HG02759 (cell line): Measurements from ENCODE around the gene ZNF57.
A peak's percentile ranks its signal among the peaks of the same experiment; 100 is the strongest.
"Not testable (repeated sequence)": the region's sequence is repeated elsewhere in the genome, so short reads cannot be mapped to it uniquely, and the experiment has no call there.

Source experiments
- ATAC-seq: cut with Tn5 transposase; IDR thresholded peaks from one replicate; pipeline ENCODE4 v1.9.1; 2021; ENCODE audit warnings: mild to moderate bottlenecking, moderate library complexity; ENCODE audit not compliant: unreplicated experiment

ZNF57 gene

GRCh38 chr19:2900296-2901252 lies at the start of gene ZNF57:
TSS of gene ZNF57 (plus strand) at chr19:2900928. CDS start at chr19:2901046, 118 bp downstream.
- ATAC-seq: peak; percentile 93

- ATAC-seq: no peak
Measured at GRCh38 chr19:2852598-2852997, 48.1 kb upstream of the ZNF57 start.

GRCh38 chr19:2853015-2853606 lies 47.6 kb upstream of the ZNF57 start:
- ATAC-seq: no peak

GRCh38 chr19:2854849-2855248 lies 45.9 kb upstream of the ZNF57 start:
- ATAC-seq: no peak

- no peak for ATAC-seq
Measured at GRCh38 chr19:2856457-2857050, 44.2 kb upstream of the ZNF57 start.

GRCh38 chr19:2858864-2859263 lies 41.9 kb upstream of the ZNF57 start:
- ATAC-seq: no peak

GRCh38 chr19:2863816-2864215 lies 36.9 kb upstream of the ZNF57 start:
- no peak for ATAC-seq

GRCh38 chr19:2865334-2866100 lies 35.2 kb upstream of the ZNF57 start:
- ATAC-seq: no peak

- no peak for ATAC-seq
Measured at GRCh38 chr19:2866495-2867024, 34.2 kb upstream of the ZNF57 start.

- no peak for ATAC-seq
Measured at GRCh38 chr19:2867025-2867991, 33.4 kb upstream of the ZNF57 start, which contains the start of gene ZNF556. TSS of gene ZNF556 (plus strand) at chr19:2867335. CDS start at chr19:2867422, 87 bp downstream.

GRCh38 chr19:2869618-2870017 lies 31.1 kb upstream of the ZNF57 start:
- no peak for ATAC-seq

GRCh38 chr19:2872175-2872574 lies 28.6 kb upstream of the ZNF57 start:
- ATAC-seq: not testable (repeated sequence)

- no peak for ATAC-seq
Measured at GRCh38 chr19:2877398-2878331, 23.1 kb upstream of the ZNF57 start.

GRCh38 chr19:2883686-2884439 lies 16.9 kb upstream of the ZNF57 start:
- ATAC-seq: no peak

- no peak for ATAC-seq
Measured at GRCh38 chr19:2885736-2886135, 15.0 kb upstream of the ZNF57 start.

GRCh38 chr19:2887391-2887914 lies 13.3 kb upstream of the ZNF57 start:
- ATAC-seq: no peak

GRCh38 chr19:2888731-2889224 lies 11.9 kb upstream of the ZNF57 start:
- ATAC-seq: no peak
